ENCODE results near the gene GJD4.

Gene GJD4

DNA sequence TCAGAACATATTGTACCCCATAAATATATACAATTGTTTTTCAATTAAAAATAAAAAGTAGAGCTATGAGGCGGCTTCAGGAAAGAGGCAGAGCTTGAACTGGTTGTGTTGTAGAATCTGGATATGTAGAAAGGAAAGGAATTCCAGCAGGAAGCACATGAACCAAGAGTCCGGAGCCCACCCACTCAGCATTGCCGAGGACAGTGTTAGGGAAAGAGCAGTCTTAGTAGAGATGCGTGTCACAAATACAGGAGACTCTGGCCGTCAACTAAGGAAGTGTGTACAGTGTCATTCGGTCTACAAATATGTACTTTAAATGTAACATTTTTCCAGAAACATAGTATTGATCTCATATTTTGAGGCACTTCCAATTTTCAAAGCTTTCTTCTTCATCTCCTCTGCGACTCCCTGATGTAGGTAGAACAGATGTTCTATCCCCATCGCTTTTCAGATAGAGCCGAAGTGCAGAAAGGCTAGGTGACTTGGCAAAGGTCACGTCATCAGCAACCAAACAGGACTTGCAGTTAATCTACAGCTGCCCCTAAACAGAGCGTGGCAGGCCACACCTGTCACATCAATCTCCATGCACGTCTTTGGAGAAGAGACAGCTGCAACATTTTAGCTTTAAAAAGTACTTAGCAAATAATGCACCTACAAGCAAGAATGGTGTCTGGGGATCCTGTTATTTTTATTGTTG, 25.3 kb upstream of the GJD4 start:
- DNase-seq = no peak

DNA sequence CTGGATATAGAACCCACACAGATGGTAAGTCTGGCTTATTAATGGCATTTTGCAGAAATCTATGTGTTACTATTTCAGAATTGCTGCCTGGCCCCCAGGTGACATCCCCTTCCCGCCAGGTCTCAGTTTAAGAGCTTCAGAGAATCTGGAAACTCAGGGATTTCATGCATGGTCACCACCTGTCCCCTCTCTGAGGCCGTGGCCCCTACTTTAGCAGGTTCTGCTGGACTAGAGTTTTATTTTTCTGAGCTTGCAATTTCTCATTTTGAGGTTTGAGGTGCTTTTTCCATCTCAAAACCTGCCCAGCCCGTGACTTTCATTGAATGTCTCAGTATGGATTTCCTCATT, 24.7 kb upstream of the GJD4 start:
- no peak for DNase-seq

DNA sequence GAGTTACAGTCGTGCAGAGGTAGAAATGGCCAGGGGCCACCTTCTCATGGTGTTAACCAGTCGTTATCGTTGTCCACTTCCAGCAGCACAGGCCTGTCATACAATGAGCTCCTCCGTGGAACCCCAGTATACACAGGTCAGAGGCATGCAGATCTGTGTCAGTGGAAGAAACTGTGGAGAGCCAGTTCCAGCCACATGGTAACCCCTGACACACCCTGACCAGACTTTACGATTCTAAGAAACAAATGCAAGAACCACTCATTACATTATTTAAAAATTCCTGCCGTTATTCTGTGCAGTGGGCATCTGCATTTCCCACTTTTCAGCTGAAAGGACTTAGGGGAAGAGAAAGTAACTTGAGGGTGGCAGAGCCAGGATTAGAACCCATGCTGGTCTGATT, 23.5 kb upstream of the GJD4 start:
- no peak for DNase-seq

DNA sequence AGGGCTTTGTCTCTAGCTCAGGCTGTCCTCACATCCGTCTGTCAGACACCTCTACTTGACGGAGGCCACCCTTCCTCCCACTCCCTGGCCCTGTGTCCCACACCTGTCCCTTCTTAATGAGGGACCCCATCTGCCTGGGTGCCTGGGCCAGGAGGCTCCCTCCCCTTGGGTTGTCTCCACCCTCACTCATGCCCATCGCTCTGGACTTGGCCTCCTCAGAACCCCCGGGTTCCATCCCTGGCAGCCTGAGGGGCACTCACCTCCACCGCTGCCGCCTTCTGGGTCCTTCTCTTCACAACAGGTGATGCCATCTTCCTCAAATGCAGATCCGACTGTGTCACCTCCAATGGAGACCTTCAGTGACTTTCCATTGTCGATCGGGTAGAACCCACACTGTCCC, 20.2 kb upstream of the GJD4 start:
- no peak for DNase-seq

DNA sequence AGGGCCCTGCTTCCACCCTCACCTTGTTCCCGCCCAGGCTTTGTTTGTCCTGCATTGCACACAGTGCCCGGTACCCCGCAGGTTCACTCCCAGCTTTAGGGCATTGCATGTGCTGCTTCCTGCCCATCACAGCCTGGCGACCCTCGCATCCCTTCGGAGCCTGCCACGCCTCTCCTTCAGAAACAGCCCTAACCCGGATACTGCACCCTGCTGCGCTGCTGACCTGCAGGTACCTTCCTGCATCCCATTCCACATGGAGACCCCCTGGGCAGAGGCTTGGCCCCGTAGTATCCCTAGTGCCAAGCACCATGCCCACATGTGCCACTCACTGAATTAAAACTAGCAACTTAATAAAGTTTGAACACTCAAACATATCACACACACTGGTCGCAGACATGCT, 19.8 kb upstream of the GJD4 start:
- no peak for DNase-seq

DNA sequence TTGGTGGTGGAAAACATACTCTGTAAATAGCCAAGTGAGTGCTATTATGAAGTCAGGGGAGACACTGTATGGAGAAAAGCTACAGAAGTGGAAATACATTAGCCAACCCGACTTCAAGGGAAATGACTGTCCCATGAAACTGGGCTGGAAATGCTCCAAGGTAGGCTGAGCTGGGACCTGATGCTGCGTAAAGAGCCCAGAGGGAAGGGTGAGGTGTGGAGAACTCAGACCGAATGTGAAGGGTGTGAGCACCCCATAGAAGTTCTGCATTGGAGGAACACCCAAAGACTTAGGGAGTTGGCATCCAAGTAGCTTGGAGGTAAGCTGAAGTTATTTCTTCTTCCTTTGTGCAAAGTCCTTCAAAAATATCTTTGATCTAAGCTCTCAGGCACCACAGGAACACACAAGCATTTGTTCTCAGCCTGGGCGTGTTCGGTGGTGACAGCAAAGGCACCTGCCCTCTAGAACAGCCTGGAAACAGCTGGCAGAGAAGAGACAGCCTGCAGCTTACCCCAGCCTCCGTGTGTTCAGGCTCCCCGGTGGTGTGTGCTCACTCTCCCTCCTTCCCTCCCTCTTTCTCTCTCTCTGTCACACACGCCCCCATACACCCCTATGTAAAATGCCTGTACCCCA, 19.1 kb upstream of the GJD4 start:
- DNase-seq = no peak

DNA sequence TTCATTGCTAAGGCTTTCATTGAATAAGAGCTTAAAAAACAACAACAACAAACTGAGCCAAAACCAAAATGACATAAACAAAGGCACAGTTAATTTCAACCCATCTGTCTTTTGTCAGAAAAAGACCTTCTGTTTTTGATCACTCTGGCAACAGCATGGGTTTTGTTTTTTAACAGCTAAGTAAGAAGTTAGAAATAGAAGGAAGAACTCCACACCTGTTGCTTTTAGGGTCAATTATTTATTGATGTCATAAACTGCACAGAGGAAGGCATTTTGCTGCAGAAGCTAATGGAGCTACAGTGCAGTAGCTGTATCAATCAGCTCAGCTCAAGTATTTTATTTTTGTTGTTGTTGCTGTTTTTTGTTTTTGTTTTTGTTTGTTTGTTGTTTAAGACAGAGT, 16.3 kb upstream of the GJD4 start:
- no peak for DNase-seq

DNA sequence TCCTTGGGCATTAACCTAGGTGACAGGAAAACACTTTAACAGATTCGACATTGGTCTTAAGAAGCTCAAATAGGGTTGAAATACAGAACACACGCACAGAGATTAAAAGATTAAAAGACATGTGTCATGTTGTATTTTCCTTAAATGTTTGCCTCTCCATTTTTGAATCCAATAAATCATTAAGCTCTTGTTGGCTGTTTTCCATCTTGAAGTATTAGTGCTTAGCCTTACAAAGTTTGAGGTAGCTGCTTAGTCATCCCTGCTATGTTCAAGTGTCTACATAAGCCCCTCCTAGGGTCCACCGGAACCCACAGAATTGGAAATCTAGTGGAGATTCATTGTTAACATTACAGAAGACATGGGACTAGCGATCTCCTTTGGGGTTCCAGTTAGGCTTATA, 12.7 kb upstream of the GJD4 start:
- DNase-seq = no peak

DNA sequence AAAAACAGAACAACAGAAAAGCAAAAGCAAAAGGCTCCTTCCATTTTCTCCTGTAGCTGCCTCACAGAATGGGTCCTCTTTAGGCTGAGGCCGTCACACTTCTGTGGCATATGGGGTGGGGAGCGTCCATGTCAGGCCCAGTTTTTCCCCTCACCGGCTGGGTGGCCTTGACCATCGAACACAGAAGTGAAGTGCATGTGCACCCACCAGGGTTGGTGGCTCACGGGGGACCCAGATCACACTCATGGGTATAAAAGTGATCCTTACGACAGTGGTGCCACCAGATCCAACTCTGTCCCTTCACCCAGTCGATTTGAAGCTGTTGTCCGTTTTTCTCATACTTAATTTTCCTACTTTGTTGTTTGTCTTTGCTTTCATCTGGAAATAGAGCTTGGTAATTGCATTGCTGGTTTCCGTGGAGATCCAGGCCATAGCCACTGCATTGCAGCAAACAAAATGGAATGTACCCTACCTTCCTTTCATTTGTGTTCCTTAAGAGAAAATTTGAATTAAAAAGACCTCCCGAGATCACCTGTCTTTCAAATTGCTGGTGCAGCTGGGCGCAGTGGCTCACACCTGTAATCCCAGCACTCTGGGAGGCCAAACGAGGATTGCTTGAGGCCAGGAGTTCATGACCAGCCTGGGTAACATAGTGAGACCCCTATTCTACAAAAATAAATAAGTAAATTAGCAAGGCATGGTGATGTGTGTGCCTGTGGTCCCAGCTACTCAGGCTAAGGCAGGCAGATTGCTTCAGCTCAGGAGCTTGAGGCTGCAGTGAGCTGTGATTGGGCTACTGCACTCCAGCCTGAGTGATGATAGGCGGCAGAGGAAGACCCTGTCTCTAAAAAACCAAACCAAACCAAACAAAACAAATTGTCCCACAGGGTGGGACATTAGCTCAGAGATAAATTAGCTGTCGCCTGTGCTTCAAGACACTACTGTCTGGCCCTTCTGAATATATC, 10.7 kb upstream of the GJD4 start:
- DNase-seq = no peak

DNA sequence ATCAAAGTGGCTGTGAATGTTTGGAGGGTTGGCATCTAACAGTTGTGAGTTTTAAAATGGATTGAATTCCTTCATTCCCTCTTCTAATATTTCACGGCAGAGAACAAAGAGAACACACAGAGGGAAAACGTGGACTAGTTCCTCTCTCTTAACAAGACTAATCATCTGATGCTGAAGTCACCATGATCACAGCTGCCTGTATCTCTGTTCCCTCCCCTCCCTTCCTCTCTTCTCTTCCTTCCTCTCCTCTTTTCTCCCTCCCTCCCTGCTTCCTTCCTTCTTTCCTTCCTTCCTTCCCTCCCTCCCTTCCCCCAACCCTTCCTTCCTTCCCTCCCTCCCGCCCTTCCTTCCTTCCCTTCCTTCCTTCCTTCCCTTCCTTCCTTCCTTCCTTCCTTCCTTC, 10.0 kb upstream of the GJD4 start:
- no peak for DNase-seq

DNA sequence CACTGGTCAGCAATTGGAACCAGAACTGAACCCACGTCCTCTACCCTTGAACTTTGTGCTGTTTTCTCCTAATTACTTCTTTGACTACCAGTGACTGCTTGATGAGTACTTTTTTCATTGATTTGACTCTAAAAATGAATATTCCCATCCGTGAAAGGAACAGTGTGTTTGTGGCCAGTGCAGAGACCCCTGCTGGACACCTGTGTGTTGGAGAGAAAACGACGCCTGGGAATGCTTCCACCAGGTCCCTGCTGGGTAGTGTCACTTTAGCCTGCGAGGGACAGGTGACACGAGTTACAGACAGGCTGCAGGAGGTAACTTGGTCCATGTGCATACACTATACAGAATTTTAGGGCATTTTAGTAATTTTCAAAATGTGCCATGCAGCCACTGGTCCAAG, 6.8 kb upstream of the GJD4 start:
- no peak for DNase-seq

DNA sequence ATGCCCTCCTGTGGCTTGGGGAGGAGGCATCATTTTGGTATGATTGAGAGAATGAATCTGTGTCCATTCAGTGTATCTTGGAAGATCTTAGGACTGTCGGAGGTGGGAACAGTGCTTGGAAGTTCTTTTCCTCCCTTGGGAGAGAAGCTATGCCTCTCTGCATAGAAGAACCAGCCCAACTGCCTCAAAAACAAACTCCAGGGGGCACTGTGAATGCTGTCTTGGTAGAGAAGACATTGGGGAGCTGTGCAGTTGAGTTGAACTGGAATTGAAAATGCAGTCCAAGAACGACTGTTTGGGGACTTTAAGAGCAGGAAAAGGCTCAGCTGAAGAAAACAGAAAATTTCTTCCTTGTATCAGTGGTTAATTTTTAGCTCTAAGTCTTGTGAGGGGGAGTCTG, 4.9 kb upstream of the GJD4 start:
- no peak for DNase-seq

DNA sequence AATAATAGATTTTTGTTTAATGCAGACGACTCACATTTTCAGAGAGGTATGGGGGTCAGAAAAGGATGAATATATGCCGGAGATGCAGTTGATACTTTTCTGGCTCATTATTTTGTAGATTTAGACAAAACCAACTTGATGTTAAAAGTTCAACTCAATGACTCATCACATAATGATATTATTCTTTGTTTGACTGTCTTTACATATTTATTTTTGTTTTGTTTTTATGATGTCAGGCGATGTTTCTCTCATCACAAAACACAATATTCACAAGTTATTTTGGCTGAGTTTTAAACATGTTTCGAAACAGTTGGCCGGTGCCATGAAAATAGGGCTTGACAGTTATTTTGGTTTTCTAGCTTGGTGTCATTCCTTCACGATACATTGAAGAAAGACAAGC, 1.3 kb downstream of the GJD4 start:
- no peak for DNase-seq

DNA sequence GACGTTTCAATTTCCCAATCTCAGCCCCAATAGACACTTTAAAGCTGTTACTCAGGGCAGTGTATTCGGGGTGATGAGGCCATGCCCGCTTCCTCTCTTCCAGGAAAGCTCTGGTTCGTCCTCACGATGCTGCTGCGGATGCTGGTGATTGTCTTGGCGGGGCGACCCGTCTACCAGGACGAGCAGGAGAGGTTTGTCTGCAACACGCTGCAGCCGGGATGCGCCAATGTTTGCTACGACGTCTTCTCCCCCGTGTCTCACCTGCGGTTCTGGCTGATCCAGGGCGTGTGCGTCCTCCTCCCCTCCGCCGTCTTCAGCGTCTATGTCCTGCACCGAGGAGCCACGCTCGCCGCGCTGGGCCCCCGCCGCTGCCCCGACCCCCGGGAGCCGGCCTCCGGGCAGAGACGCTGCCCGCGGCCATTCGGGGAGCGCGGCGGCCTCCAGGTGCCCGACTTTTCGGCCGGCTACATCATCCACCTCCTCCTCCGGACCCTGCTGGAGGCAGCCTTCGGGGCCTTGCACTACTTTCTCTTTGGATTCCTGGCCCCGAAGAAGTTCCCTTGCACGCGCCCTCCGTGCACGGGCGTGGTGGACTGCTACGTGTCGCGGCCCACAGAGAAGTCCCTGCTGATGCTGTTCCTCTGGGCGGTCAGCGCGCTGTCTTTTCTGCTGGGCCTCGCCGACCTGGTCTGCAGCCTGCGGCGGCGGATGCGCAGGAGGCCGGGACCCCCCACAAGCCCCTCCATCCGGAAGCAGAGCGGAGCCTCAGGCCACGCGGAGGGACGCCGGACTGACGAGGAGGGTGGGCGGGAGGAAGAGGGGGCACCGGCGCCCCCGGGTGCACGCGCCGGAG, 2.6 kb downstream of the GJD4 start:
- no peak for DNase-seq

DNA sequence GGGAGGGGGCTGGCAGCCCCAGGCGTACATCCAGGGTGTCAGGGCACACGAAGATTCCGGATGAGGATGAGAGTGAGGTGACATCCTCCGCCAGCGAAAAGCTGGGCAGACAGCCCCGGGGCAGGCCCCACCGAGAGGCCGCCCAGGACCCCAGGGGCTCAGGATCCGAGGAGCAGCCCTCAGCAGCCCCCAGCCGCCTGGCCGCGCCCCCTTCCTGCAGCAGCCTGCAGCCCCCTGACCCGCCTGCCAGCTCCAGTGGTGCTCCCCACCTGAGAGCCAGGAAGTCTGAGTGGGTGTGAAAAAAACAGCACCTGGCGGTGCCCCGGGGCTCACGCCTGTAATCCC, 3.2 kb downstream of the GJD4 start:
- DNase-seq = no peak

DNA sequence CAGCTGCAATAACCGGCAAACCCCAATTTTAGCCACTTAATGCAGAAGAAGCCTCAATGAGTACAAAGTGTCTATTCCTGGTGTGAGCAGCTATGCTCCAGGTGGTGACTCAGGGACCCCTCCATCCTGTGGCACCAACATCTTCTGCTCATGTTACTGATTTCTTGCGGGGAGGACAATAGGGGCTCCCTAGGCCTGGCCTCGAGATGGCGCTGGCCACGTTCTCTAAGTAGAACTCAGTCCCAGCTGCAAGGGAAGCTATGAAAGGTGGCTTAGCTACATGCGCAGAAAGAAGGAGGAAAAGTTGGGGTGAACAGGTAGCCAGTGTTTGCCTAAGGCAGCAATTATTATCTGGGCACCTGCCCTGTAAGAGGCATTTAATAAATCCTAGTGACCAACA, 6.6 kb downstream of the GJD4 start:
- no peak for DNase-seq

DNA sequence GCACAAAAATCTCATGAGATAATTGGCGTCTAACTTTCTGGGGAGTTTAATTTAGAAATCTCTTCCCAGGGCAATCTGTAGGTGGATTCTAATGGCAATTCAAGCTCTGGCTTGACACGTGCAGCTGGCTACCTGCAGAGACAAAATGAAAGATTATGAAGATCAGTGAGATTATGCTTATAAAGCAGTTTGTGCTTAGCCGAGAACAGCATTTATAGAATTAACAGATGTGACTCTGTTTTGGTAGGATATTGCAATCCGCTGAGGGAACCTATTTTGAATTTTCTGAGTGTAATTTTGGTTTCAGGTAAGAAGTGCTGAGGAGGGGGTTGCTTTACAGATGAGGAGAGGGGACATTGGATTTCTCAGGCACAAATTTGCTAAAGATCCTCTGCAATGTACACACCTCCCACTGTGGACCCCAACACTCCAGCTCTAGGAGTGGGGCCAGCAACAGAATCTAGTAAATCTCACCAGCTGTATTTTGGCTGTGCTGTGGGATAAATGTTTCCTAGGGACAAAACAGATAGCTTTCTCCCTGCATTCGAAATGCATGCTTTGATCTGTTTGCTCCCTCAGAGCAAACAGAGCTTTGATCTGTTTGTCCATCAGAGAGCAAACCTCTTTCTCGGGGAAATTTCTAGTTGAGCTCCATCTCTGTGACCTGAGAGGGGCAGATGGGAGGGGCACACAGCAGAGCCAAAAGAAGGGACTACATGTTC, 7.4 kb downstream of the GJD4 start:
- no peak for DNase-seq

DNA sequence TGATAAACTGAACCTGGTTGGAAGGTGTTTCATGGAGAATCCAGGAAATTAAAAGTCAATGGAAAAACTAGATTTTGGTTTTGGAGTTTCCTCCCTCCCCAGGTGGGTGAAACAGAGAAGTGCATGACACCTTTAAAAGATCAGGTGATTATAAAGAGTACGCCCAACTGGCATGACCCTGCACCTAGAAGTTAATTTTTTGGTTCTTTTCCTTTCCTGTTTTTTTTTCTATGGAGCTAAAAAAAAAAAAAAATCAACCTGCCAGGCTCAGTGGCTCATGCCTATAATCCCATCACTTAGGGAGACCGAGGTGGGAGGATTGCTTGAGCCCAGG, 7.9 kb downstream of the GJD4 start:
- DNase-seq = no peak

DNA sequence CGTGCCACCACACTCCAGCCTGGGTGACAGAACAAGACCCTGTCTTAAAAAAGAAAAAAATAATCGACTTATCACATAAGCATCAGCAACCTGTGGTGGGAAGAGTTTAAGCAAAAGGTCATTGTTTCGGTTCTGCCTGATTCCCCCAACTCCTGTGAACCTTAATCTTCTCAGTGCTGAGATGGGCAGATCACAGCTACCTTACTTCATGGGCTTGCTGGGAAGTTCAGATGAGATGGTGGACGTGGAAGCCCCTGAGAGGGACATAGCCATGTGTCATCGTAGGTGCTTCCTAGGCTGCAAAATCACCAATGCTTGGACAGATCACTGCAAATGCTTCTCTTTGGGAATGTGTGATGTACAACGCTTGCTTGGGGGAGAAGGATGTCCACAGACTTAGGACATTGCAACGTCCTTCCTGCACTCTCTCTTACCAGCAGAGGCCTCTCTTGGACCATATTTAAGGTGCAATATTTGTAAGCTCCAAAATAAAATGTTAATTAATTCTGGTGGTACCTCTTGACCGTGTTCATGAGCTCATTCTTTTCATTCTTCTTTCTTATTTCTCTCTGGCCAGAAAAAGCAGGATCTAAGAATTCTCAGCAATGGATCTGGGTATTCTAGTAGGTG, 8.6 kb downstream of the GJD4 start:
- DNase-seq = no peak

DNA sequence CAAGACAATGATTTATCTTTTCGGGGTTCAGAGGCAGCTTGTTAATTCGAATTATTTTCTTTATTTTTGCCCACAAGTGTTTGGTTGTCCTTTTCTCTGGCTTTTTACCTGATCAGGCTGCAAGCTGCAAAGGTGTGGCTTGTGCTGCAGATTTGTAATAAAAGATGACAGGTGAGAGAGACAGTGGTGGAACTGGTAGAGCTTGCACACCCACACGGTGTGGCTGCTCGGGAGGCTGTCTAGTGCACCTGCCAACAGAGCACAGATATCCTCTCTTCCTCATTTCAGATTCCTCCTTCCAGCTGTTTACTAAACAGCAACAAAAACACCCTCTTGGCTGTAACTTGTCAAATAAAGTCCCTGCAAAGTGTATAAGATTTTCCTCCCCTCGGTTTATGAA, 9.2 kb downstream of the GJD4 start:
- DNase-seq = no peak

DNA sequence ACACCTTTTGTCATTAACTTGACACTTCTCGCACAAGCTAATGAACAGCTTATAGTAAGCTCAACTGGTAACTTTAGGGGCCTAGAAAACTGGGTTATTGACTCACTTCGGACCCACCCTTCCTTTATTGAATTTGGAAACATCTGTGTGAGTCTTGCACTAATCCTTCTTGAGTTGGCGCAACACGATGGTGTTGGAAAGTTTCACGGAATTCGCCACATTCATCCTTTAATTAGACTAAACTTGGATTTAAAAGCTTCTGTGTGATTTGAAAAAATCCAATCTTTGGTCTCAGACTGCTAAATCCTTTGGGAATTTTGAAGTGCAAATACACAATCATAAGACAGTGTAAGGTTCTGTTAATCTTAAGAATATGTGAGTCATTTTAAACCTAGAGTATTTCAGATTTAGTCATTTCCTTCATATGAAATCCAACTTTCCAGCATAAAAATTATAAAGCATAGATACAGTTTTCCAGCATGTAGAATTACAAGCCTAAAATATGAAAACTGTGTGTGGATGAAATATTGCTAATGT, 21.9 kb downstream of the GJD4 start:
- DNase-seq = no peak

DNA sequence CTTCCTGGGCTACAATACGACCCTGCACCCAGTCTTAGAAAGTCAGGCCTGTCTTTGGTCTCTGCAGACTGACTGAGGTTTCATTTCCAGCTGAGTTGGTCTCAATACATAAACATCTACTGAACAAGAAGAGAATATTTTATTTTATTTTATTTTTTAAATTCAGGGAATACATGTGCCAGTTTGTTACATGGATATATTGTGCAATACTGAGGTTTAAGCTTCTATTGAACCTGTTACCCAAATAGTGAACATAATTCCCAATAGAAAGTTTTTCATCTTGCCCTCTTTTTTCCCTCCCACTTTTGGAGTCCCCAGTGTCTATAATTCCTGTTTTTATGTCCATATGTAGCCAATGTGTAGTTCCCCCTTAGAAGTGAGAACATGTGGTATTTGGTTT, 26.3 kb downstream of the GJD4 start:
- DNase-seq = no peak
